Fibroblast of skin of scalp (primary cell): Measurements from ENCODE around the gene TMEM271.
"Not testable (repeated sequence)": the region's sequence is repeated elsewhere in the genome, so short reads cannot be mapped to it uniquely, and the experiment has no call there.

Source experiments
- DNase-seq: peaks from one replicate; pipeline ENCODE4 v3.0.0-alpha.2; 2013

Gene TMEM271

GRCh38 chr4:579543-580175 lies 3.6 kb upstream of the TMEM271 start:
- DNase-seq: no peak

GRCh38 chr4:578451-579443 lies 2.7 kb upstream of the TMEM271 start:
- no peak for DNase-seq

DNA sequence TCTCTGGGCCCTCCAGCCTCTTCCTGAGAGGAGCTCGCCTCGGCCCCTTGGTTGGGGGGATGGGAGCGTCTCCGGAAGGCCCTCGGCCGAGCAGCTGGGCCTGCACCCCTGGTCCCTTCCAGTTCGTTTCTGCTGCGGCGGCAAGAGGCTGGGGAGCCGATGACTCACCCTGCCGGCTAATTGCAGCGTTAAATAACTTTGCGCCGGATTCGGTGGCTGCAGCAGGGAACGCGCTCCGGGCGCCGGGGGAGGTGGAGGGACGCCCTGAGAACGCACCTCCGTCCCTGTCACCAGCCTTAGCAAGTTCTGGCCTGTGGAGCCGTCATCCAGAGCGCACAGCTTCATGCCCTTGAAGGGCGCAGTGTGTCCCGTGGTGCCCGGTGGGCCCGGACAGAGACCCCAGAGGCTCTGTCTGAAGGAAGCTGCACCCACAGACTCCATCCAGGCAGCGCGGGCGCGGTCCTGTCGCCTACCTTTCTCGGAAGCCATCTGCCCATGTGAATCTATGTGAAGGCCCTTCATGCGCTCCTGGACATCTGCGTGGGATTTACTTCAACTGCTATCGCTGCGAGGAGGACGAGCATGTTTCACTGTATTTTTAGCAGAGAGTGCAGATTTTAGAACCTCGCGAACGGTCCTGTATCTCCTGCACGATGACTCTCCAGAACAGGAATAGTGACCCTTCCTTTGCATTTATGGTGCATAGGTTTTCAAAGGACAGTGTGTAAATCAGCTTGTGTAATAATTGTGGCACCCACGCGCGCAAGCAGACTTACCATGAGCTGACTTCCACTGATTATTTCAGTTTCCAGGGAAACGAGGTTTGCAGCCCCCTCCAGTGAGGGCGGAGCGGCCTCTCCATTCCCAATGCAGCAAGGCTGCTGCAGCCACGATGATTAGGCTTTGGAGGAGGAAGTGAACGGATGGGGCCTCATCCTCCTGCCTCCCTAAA lies 1.7 kb upstream of the TMEM271 start:
- peak; percentile 28 for DNase-seq

- DNase-seq: no peak
These were observed 950 bp upstream of the TMEM271 start for GRCh38 chr4:576991-577498.

DNA sequence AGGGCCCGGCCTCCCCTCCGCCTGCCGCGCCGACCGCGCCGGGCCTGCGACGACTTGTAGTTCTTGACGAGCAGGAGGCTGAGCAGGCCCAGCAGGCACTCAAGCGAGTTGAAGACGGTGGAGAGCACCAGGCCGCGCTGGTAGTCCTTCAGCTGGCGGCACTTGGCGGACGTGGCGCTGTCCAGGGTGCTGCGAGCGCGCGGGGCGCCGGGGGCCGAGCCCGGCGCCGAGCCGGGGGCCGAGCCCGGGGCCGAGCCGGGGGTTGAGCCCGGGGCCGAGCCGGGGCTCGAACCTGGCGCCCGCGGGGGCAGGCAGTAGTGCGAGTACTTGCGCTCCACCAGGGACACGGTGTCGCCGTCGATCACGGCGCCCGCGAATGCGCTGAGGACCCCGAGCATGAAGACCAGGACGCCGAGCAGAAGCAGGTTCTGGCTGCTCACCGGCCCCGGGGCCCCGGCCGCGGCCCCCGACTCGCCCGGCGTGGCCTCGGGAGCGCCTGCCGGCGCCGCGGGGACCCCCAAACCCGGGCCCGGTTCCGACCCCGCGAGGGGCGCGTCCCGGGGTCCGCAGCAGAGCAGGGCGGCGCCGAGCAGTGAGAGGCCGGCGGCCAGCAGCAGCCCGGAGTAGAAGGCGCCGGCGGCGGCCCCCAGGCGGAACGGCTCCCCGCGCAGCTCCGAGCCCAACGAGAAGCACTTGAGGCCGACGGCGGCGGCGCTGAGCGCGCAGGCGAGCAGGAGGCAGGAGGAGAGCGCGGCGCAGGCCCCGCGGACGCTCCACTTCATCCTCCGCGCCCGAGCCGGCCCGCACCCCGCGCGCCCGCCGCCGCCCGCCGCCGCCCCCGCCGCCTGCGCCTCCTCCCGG lies 584 bp downstream of the TMEM271 start:
- peak; percentile 64 for DNase-seq

GRCh38 chr4:574346-575161 lies 1.5 kb downstream of the TMEM271 start:
- DNase-seq: no peak

DNA sequence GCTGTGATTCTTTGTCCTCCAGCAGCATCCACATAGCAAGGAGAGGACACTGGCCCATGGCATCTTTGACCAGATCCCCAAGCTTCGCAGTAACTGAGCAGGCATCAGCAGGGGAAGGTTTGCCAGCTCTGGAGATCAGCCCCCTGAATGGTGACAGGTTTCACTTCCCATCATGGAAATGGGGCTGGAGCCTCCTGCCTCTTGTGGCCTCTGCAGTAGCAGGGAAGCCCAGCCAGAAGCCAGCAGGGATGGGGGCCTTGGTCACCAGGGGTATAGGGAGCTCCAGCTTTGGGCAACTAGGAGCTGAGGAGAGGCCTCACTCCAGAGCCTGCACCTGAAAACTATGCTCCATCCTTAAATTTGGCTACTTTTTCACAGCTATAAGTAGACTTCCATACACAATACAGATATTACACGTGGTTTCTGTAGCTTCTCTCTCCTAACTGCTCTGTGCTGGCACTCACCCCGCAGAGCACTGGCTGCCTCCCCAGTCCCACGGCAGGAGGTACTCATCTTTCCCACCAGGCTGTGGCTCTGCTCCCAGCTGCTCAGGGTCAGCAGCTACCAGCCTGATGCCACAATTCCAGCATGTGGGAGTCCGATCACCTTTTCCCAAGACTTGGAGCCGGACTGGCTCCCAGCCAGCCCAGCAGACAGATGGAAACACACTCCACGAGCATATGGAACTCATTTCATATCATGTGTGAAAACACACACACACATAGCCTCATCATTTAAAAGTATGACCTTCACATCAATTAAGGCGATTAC lies 2.8 kb downstream of the TMEM271 start:
- no peak for DNase-seq

GRCh38 chr4:572594-572993 lies 3.5 kb downstream of the TMEM271 start:
- DNase-seq: no peak

- DNase-seq: no peak
These were observed 4.1 kb downstream of the TMEM271 start for GRCh38 chr4:571838-572572.

DNA sequence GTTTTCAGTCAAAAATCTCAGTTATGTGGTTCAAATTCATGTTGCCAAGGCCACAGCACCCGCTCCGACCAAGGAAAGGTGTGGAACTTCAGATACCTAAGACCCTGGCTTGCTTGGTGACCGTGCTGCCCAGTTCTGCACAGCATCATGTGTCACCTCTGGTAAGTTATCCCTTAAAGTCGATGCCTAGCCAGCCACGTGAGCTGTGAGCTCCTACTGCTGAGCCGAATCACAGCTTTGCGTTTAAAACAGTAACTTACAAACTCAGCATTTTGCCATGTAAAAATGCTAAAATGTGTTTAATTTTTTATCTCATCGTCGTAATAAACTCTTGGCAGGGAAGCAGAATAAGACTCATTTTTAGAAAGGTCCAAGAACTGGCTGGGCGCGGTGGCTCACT lies 5.3 kb downstream of the TMEM271 start:
- DNase-seq: no peak

GRCh38 chr4:569958-570667 lies 6.0 kb downstream of the TMEM271 start:
- no peak for DNase-seq

- no peak for DNase-seq
These were observed 7.1 kb downstream of the TMEM271 start for GRCh38 chr4:568962-569361.

DNA sequence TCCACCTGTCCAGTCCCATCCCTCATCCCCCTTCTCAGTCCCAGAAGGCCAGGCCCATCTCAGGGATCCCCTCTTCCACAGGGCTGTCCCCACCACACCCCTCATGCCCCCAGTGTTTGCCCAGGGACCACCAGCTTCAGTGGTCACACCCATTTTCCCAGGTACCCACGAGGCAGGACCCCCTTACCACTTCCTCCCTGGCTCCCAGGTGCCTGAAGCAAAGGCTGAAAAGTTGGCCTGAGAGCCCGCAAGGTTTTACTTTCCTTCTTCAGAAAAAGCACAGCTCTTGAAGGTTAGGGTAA lies 7.8 kb downstream of the TMEM271 start:
- no peak for DNase-seq

- DNase-seq: no peak
These were observed 8.4 kb downstream of the TMEM271 start for GRCh38 chr4:567457-568350.

- no peak for DNase-seq
These were observed 9.4 kb downstream of the TMEM271 start for GRCh38 chr4:566508-567295.

DNA sequence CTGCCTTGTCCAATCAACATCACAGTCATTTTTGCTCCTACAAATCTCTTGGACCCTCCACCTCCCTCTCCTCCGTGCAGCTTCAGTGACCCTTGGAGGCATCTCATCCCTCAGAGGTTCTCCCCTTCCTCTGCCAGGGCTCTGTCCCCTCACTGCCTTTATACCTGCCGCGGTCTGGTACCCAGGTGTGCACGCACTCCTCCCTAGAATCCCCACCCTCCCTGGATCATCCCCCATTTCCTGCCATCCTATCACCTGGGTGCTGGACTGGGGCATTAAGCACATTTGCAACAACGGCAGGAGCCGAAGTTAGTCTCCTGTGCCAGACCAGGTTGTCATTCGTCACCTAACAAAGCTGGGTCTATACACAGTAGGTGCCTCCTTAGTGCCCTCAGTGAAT lies 10.1 kb downstream of the TMEM271 start:
- no peak for DNase-seq

GRCh38 chr4:565614-566013 lies 10.5 kb downstream of the TMEM271 start:
- not testable (repeated sequence) for DNase-seq
